Peyer's patch (tissue), 4 donors: ENCODE data around the gene RPAIN. TPM values are rescaled to one million over a fixed set of nuclear protein-coding genes. Genes with fewer than 3 reads are reported as not detected.

Experiments
- DNase-seq, 3 donors: peaks; one replicate each; pipeline ENCODE4 v3.0.0-alpha.2; 2017 to 2019
- H3K27ac ChIP-seq, 4 donors: fragments of 200-600 bp; sonication (generic); one replicate each; pipeline ENCODE4 v1.5.1; 2016 to 2019
- H3K27me3 ChIP-seq, 2 donors: fragments of 200-600 bp; sonication (generic); one replicate each; pipeline ENCODE4 v1.5.1; 2019
- H3K36me3 ChIP-seq, 3 donors: fragments of 200-600 bp; sonication (generic); one replicate each; pipeline ENCODE4 v1.5.1; 2016 to 2019
- H3K4me1 ChIP-seq, 4 donors: fragments of 200-600 bp; sonication (generic); one replicate each; pipeline ENCODE4 v1.5.1; 2016 to 2019
- H3K4me3 ChIP-seq, 4 donors: fragments of 200-600 bp; sonication (generic); 1 replicate in 3 of 4; 2 replicates in 1 of 4; pipeline ENCODE4 v1.5.1; 2016 to 2019; ENCODE audit warnings: mild to moderate bottlenecking in 1 of 4
- H3K9me3 ChIP-seq, 4 donors: fragments of 200-600 bp; sonication (generic); one replicate each; pipeline ENCODE4 v1.5.1; 2016 to 2019; ENCODE audit warnings: mild to moderate bottlenecking in 1 of 4
- POLR2A ChIP-seq, 2 donors: fragments of 450-650 bp; IDR thresholded peaks; one replicate each; pipeline ENCODE4 v1.5.1; 2017; ENCODE audit warnings: antibody characterized with exemption in 2 of 2, mild to moderate bottlenecking in 2 of 2, moderate library complexity in 2 of 2
- total RNA-seq, 4 donors: library from RNA; depleted of rRNA; stranded (reverse); fragments of >200 nt; gene quantifications; one replicate each; pipeline ENCODE4 v1.1.0, GENCODE V29; 2016
- TF ChIP-seq, protein P1 (sequence below), 6 experiments: fragments of 450-650 bp in 4 of 6; fragments of 200-600 bp in 2 of 6; sonication (generic) in 1 of 6; IDR thresholded peaks; one replicate each; pipeline ENCODE4 v1.5.1; 2017 to 2019; ENCODE audit warnings: antibody characterized with exemption in 6 of 6, mild to moderate bottlenecking in 3 of 6, moderate library complexity in 1 of 6

The RPAIN gene
- total RNA-seq, 4 donors from 2014 or later, result 27.8 to 96.6 (median 49.6) TPM

DNA sequence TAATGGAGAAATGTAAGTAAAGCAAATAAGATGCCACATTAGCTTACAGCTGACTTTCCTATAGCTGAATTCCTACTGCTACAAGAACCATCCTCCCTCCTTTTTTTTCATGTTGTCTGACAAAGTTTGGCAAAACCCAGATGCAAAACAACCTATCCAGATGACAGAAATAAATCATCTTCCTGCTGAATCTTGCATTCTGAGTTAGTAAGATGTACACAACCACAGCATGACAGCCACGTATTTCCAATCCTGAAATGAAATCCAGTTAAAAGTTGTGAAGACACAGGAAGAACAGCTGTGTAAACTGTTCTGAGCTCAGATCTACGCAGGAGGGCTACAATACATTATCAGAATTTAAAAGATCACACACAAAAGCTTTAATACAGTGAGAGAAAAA, 53.9 kb downstream of the RPAIN start:
- Histone ChIP-seq H3K4me3 (no peak overlapping the region), H3K9me3 (no peaks in the 10 kb centered on the region), H3K36me3 (peaks cover 0 to 62% (median 0%) of the 10 kb centered on the region in 3 donors), H3K4me1 (peaks cover 0 to 4% (median 0%) of the 10 kb centered on the region in 4 donors), H3K27ac (no peak overlapping the region), H3K27me3 (no peaks in the 10 kb centered on the region)
- TF ChIP-seq, protein P1, sequence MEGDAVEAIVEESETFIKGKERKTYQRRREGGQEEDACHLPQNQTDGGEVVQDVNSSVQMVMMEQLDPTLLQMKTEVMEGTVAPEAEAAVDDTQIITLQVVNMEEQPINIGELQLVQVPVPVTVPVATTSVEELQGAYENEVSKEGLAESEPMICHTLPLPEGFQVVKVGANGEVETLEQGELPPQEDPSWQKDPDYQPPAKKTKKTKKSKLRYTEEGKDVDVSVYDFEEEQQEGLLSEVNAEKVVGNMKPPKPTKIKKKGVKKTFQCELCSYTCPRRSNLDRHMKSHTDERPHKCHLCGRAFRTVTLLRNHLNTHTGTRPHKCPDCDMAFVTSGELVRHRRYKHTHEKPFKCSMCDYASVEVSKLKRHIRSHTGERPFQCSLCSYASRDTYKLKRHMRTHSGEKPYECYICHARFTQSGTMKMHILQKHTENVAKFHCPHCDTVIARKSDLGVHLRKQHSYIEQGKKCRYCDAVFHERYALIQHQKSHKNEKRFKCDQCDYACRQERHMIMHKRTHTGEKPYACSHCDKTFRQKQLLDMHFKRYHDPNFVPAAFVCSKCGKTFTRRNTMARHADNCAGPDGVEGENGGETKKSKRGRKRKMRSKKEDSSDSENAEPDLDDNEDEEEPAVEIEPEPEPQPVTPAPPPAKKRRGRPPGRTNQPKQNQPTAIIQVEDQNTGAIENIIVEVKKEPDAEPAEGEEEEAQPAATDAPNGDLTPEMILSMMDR (IDR thresholded peaks at IDR 0.05), result no peak
- no peak for TF ChIP-seq POLR2A (IDR thresholded peaks at IDR 0.05)
- no peak for DNase-seq

DNA sequence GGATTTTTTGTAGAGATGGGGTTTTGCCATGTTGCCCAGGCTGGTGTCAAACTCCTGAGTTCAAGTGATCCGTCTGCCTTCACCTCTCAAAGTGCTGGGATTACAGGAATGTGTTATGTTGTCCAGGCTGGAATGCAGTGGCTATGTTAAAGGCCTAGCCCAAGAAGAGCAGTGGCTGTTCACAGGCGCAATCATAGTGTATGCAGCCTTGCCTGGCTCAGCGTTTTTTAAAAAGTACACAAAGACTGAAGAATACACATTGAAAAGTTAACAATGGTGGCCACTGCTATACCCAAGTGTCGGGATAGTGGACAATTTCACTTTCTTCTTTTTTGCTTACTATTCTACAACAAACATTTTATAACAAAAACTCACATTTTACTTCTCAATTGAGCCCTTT, 59.0 kb downstream of the RPAIN start:
- no peak for DNase-seq
- Histone ChIP-seq H3K27ac (no peak overlapping the region), H3K27me3 (no peaks in the 10 kb centered on the region), H3K9me3 (no peaks in the 10 kb centered on the region), H3K4me3 (no peak overlapping the region), H3K4me1 (no peaks in the 10 kb centered on the region), H3K36me3 (peaks cover 0 to 87% (median 0%) of the 10 kb centered on the region in 3 donors)
- TF ChIP-seq POLR2A (IDR thresholded peaks at IDR 0.05), result no peak
- TF ChIP-seq, protein P1 (IDR thresholded peaks at IDR 0.05), result no peak

DNA sequence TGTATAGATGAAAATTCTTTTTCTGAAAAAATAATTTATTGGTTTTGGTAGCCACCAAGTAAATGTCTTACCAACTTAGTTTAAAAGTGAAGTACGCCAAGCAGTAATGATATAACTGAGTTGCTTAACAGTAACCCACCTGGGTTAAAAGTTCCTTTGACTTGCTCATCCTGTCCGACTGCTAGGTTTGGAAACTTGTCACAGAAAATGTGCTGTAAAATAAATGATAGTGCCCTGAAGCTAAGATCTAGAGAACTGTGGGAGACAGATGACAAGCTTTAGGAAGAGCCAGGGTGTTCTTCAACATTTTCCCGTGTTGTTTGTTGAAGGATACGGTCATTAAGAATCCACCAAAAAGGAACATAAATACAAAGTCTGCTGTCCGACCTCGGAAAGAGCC, 61.0 kb downstream of the RPAIN start:
- Histone ChIP-seq H3K36me3 (peaks cover 0 to 75% (median 0%) of the 10 kb centered on the region in 3 donors), H3K9me3 (no peaks in the 10 kb centered on the region), H3K4me3 (no peak overlapping the region), H3K27ac (no peak overlapping the region), H3K27me3 (no peaks in the 10 kb centered on the region), H3K4me1 (peaks cover 0 to 10% (median 6%) of the 10 kb centered on the region in 4 donors)
- TF ChIP-seq, protein P1 (IDR thresholded peaks at IDR 0.05), result no peak
- TF ChIP-seq POLR2A (IDR thresholded peaks at IDR 0.05), result no peak
- no peak for DNase-seq

DNA sequence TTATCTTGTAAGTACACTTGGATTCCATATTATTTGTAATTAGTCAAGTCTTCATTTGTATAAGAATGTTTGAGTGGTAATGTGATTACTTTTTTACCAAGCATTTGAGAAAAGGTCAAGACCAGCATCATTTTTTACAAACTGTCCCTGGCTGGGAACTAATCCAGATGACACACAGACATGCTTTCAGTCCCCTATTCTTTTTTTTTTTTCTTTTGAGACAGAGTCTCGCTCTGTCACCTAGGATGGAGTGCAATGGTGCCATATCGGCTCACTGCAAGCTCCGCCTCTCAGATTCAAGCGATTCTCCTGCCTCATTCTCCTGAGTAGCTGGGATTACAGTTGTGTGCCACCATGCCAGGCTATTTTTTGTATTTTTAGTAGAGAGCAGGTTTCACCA, 61.5 kb downstream of the RPAIN start:
- TF ChIP-seq, protein P1 (IDR thresholded peaks at IDR 0.05), result no peak
- no peak for TF ChIP-seq POLR2A (IDR thresholded peaks at IDR 0.05)
- DNase-seq, result no peak
- H3K36me3 ChIP-seq, result peaks cover 0 to 71% (median 0%) of the 10 kb centered on the region in 3 donors

More for the DNA sequence above, 61.5 kb downstream of the RPAIN start:
- H3K4me3 ChIP-seq, result no peak overlapping the region
- H3K4me1 ChIP-seq, result peaks cover 0 to 10% (median 6%) of the 10 kb centered on the region in 4 donors
- no peaks in the 10 kb centered on the region for H3K9me3 ChIP-seq
- H3K27me3 ChIP-seq, result no peaks in the 10 kb centered on the region
- no peak overlapping the region for H3K27ac ChIP-seq

Other genes with a start within 250 kb of the RPAIN start
- 10 to 100 TPM; 10.2 to 23.9 (median 18.5) TPM for gene ZNF594, start 228.3 kb upstream of the RPAIN start, total RNA-seq
- gene SCIMP, start 185.3 kb upstream of the RPAIN start, total RNA-seq, result 10 to 100 TPM in 1 of 4 donors, 1 to 10 TPM in 1, under 1 TPM in 1, not detected in 1; 0.35 to 16.5 (median 1.5) TPM
- 10 to 100 TPM; 20.5 to 85.0 (median 33.1) TPM for gene RABEP1, start 137.9 kb upstream of the RPAIN start, total RNA-seq
- gene NUP88, start 520 bp upstream of the RPAIN start, total RNA-seq, result 100 to 1,000 TPM in 2 of 4 donors, 10 to 100 TPM in 2; 62.7 to 220 (median 83.8) TPM
- 10 to 100 TPM; 54.2 to 86.6 (median 68.1) TPM for gene C1QBP, start 19.0 kb downstream of the RPAIN start, total RNA-seq
- 10 to 100 TPM in 3 of 4 donors, 1 to 10 TPM in 1; 8.8 to 18.2 (median 11.5) TPM for gene DHX33, start 48.8 kb downstream of the RPAIN start, total RNA-seq
- 10 to 100 TPM in 3 of 4 donors, 1 to 10 TPM in 1; 3.3 to 42.8 (median 36.1) TPM for gene DERL2, start 66.0 kb downstream of the RPAIN start, total RNA-seq
- gene MIS12, start 66.4 kb downstream of the RPAIN start, total RNA-seq, result 10 to 100 TPM in 3 of 4 donors, 1 to 10 TPM in 1; 9.2 to 23.9 (median 14.0) TPM
- 10 to 100 TPM in 3 of 4 donors, 1 to 10 TPM in 1; 8.6 to 80.0 (median 18.5) TPM for gene NLRP1, start 164.3 kb downstream of the RPAIN start, total RNA-seq